Stimulated activated CD8-positive, alpha-beta memory T cell treated with anti-CD3 and anti-CD28 coated beads, Interleukin-4, amount 100 ng/mL, for 48 hours (primary cell): ENCODE data around the gene SGTA.
A peak's percentile ranks its signal among the peaks of the same experiment; 100 is the strongest.

Source experiments
- DNase-seq: peaks from one replicate; pipeline ENCODE4 v3.0.0-alpha.2; 2020

SGTA gene

DNA sequence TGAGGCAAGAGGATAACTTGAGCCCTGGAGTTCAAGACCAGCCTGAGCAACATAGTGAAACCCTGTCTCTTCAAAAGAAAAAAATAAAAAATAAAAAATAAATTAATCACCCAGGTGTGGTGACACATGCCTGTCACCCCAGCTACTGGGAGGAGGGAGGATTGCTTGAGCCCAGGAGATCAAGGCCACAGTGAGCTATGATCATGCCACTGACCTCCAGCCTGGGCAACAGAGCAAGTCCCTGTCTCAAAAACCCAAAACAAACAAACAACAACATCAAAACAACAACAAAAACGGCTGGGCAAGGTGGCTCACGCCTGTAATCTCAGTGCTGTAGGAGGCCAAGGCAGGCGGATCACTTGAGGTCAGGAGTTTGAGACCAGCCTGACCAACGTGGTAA lies 39.0 kb downstream of the SGTA start:
- DNase-seq = no peak

- no peak for DNase-seq
Observed at GRCh38 chr19:2743099-2743498, 40.0 kb downstream of the SGTA start.

GRCh38 chr19:2740314-2740656 lies 42.8 kb downstream of the SGTA start:
- no peak for DNase-seq

DNA sequence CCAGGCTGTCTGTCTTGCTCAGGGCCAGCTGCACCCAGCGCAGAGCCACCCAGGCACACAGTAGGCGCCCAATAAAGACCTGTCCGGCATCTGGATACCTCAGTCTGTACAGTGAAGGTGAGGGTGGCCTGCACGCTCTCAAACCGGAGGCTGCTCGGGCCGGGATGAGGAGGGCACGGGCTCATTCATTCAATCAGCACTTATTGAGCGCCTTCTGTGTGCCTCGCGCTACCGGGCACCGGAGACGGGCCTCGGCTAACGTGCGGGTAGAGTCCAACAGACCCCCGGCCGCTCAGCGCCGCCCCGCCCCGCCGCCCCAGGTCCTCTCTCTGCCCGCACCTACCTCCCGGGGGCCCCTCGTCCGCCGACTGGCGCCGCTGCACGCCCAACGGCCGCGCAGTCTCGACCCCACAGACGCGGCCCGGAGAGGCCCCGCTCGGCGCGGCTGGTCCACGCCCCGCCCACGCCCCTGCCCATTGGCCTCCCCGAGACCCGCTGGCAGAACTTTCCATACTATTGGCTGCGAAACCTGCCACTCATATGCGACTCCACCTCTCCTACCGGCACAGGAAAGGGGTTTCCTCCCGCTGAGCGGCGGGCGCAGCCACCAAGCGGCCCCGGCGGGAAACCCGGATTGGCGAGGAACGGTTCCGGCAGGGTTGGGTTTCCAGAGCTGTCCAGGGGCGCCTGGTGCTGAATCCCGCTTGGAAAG lies 43.3 kb downstream of the SGTA start, which contains the start of gene SLC39A3:
SLC39A3 (minus strand) TSS at position 416 of the 712 bp plus-strand sequence. CDS start 2,760 bp downstream, outside the sequence.
- peak; percentile 100 for DNase-seq

DNA sequence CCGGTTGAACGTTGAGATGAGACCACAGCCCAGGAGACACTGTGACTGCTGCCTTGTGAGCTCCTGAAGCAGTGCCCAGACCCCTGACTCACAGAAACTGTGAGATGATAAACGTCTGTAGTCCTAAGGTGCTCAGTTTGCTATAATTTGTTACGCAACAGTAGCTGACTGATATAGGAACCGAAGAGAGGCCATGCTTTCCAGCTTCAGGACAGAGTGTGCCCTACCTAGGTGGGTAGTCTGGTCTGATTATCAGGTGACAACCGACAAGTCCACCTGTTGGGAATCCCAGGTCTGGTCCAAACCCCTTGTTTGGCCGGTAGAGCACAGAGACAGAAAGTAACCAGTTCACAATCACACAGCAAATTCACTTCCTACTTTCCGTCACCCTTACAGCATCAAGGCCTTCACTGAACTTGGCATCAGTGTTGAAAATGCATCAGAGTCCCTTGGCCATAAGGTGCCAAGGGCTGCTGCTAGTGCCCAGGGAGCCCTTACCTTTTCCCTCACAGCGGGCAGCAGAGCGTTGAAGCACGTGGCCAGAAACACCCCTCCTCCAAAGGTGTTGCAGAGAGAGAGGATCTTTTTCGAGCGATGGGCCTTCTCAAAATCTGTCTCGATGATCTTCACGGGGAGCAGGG lies 46.4 kb downstream of the SGTA start:
- DNase-seq = no peak

DNA sequence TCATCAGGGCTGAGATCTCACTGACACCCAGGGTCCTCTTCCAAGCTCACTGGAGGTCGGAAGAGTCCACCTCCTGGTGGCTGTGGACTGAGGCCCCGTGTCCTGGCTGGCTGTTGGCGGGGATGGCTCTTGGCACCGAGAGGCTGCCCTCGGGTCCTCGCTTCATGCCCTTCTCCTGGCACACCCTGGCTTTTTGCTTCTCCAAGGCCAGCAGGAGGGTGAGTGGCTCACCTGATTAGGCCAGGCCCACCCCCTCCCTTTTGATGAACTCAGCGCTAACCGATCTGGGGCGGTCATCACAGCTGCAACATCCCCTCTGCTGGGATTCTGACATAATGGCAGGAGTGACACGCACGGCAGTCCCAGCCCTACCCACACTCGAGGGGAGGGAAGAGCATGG lies 47.7 kb downstream of the SGTA start:
- no peak for DNase-seq

- no peak for DNase-seq
Observed at GRCh38 chr19:2734589-2735288, 48.3 kb downstream of the SGTA start.

DNA sequence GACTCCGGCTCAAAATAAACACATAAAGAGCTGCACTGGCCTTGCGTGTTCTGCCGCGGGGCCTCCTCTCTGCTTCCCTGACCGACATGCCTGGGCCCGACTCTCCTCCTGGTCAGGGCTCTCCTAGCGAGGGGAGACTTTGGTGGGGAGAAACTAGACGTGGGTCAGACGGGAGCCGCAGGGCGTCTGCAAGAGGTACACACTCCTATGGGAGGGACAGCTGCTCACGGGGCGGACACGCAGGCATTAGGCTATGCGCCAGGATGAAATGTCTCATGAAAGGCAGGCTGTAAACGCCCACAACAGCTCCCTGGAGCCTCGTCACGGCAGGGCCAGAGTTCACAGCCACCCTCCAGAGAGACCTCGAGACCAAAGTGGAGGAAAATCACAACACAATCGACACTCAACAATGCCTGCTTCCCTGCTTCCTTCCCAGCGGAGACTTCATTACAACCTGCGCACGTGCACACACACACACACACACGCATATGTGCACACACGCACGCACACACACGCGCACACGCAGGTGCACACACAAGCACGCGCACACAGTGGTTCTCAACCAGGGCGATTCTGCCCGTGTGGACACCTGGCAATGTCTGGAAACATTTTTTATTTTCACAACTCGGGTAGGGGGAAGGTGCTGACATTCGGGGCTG lies 49.0 kb downstream of the SGTA start:
- DNase-seq = no peak

DNA sequence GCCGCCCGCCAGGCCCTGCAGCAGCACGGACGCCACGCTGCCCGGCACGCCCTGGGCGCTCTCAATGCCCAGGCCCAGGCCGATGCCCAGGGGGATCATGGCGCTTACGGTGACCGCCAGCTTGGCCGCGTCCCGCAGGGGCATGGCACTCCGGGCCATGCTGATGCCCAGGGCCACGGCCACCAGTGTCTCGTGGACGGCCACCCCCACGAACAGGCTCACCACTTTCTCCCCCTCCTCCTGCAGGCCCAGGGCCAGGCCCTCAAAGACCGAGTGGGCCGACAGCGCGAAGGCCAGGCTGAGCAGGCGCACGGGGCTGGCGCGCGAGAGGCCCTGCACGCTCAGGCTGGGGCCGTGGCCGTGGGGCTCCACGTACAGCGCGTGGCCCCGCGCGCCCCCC lies 50.2 kb downstream of the SGTA start:
- DNase-seq = no peak

GRCh38 chr19:2732157-2732725 lies 50.8 kb downstream of the SGTA start:
- DNase-seq = no peak

- DNase-seq = no peak
Observed at GRCh38 chr19:2731181-2731995, 51.7 kb downstream of the SGTA start.

DNA sequence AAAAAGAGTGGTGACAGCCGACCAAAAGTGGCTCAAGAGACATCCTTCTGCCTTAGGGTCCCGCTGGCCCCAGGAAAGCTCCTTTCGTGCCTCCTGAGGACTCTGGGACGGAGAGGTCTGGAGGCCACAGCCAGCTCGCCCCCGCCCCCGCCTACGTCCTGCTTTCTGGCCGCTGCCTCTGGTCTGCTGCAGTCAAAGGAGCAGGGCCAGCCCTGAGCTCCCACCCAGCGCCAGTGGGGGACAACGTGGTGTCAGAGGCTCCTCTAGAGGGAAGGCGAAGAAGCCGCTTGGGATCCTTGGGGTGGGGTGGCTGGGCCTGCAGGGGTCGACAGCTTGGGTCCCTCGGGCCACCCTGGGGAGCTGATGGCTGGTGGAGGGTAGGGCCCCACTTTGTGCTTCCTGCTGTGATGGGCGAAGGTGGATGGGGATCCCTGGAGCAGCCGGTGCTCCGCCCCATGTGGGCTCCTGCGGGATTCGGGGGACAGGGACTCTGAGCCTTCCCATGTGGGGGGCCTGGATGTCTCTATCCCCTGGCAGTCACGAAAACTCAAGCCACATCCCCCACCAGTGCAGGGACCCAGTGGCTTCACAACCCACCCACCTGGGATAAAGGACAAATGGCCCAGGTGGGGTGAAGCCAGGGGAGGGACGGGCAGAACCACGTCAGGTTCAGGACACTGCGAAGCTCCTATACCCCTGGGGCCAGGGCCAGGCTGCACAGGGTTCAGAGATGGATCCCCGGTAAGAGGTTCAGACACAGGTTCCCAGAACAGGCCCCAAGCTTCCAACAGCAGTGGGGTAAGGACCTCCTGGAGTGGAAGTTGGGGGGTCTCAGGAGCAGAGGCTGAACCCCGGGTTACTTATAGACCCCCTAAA lies 52.9 kb downstream of the SGTA start:
- no peak for DNase-seq

DNA sequence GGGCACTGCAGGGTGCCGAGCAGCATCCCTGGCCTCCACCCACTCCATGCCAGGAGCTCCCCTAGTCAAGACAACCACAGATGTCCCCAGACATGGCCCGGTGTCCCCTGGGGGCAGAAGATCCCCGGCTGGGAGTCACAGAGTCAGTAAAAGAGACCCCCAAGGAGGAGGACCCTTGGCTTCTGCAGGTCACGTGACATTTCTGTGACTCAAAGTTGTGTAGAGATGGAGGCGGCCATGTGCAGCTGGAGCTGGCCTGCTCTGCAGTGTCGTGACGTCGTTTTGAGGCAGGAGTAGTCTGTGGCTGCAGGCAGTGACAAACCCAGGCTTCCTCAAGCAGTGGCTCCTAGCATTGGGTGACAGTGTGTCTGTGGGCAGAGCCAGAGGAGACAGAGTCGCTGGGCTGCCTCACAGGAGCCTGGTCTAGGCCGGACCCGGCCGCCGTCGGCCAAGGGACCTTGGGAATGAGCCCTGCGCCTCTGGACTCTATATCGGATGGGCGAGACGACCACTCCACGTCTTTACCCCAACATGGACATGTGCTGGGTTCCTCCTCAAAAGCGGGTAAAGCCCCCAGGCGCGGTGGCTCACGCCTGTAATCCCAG lies 54.2 kb downstream of the SGTA start:
- no peak for DNase-seq

DNA sequence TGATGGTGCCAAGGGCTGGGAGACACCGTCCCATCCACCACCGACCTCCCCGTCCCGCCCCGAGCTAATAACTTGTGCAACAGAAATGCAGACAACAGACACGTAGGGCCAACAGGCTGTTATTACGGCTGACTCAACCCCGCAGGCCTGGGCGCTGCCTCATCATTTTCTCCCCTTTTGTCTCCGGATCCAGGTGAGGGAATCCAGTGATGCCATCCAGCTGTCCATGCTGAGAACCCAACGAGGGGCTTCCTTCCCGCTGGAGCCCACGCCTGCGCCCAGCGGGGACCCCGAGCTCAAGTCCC lies 55.5 kb downstream of the SGTA start:
- no peak for DNase-seq

DNA sequence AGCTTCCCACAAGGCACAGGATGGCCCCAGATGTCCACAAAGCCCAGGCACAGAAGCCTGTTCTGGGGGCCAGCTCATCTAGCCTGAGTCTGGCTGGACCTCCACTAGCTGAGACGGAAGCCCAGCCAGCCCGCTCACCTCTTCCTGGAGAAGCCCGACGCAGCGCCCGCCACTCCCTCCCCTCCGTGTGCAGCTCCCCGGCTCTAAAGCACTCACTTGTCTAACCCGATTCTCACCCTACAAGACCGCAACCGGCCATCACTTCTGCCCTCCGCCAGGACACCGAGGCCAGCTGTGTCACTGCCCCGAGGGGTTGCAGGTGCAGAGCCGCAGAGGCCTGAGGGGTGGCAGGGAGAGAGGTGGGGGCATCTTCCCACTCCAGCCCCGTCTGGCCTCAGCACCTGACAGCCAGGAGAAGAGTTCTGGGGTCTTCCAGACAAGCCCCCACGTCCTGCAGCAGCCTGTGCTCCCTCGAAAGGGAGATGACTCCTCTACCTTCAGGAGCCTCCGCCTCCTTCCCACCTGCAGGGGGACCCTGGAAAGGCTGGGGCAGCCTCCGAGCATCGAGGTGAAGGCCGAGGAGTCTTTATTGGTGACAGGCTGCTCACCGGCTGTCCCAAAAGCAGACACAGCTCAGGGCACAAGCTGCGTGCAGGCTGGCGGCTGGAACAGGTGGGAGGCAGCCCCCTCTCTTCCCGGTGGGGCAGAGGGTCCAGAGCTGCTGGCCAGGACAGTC lies 56.0 kb downstream of the SGTA start:
- no peak for DNase-seq

- no peak for DNase-seq
Observed at GRCh38 chr19:2726160-2726855, 56.8 kb downstream of the SGTA start.

GRCh38 chr19:2724148-2724557 lies 58.9 kb downstream of the SGTA start:
- no peak for DNase-seq

GRCh38 chr19:2723747-2724146 lies 59.3 kb downstream of the SGTA start:
- DNase-seq = no peak

DNA sequence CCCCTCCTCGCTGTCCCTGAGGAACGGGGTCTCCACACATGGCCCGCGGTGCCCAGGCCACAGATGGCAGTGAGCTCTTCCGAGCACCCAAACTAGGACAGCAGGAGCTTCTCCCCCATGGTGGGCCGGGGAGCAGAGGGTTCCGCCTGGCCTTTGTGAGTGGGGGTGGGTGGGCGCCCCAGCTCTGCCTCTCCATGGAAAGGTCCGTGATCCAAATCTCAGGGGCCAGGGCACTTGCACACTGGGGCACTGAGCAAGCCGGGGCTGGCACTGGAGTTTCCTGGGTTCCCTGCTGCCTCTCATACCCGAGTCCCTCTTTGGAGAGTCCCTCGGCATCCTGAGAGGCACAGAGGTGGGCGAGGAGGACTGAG lies 59.7 kb downstream of the SGTA start:
- DNase-seq = no peak
